ENCODE measurements around the gene ZNF816. TPM values are rescaled to one million over a fixed set of nuclear protein-coding genes. Genes with fewer than 3 reads are reported as not detected.
"Not testable (repeated sequence)": the region's sequence is repeated elsewhere in the genome, so short reads cannot be mapped to it uniquely, and the experiment has no call there.

The ZNF816 gene
- total RNA-seq, 2 experiments from 2014 or later, result 11.0 to 11.4 TPM

DNA sequence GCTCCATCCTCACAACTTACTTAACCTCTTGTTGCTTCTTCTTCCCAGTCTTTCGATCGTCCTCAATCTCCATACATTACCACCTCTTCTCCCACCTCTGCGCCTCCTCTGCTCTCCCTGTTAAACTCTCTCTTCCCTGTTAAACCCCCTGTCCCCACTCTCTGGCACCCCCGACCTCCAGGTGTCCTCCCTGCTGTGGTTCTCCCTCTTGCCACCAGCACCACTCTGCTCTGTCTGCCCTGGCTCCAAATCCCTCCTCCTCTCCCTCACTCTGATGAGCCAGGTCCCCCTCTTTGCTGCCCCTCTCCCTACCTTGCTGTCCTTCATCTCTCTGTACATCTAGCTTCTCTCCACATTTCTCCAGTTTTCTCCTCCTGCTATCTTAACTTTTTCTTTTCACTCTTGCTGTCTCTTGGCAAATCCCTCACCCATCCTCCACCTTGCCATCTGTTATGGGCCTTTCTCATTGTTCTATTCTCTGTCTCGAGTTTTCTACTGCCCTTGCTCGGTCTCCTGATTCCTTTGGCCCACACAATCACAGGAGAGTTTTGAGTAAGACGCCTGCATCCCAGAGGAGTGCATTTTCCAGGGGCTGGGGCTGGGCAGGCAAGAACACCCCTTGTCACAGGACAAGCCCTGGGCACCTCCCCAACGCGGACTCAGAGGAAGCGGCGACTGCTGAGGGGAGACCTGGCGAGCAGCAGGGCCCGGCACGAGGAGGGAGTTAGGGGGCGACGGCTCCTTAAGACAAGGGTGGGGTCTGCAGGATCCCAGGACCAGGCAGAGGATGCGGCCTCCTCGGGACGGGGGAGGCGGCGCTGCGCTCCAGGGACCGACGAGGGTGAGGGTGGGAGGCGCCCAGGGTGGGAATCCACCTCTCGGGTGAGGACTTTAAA lies 29.7 kb upstream of the ZNF816 start:
- ChIA-PET POLR2A (no interaction called here), CTCF (no interaction called here)
- Mint-ChIP-seq H3K27me3 (no peaks in the 10 kb centered on the region), H3K4me3 (peak overlapping the region; percentile 81), H3K4me1 (ENCODE audit: low read depth) (peaks cover 11% of the 10 kb centered on the region), H3K36me3 (peaks cover 16% of the 10 kb centered on the region), H3K9me3 (peaks cover 2% of the 10 kb centered on the region), H3K27ac (no peak overlapping the region)
- intact Hi-C loops (cut with micrococcal nuclease), result loop anchor here (5.0 to 10.0 kb wide), 3 partner anchors 50 to 342 kb away; partner anchors contain the start of genes ZNF160 and ZNF845
- peak; percentile 11 for DNase-seq

DNA sequence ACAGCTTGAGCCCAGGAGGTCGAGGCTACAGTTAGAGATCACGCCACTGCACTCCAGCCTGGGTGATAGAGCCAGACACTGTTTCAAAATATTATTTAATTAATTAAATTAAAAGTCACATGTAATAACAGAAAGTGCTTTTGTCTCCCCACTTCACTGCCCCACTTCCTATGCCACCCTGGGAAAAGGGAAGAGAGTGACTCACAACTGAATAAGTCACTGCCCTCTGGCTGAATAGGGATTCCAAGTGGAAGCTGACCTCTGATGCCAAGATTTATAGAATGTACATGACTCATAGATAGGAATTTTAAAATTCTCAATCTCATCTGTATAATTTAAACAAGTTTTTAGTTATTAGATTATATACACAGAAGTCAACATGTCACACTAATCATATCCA lies 28.8 kb upstream of the ZNF816 start:
- ChIA-PET CTCF (no interaction called here), POLR2A (no interaction called here)
- Mint-ChIP-seq H3K4me3 (no peak overlapping the region), H3K9me3 (peaks cover 9% of the 10 kb centered on the region), H3K4me1 (ENCODE audit: low read depth) (peaks cover 11% of the 10 kb centered on the region), H3K27ac (no peak overlapping the region), H3K27me3 (no peaks in the 10 kb centered on the region), H3K36me3 (peaks cover 25% of the 10 kb centered on the region)
- no peak for DNase-seq
- intact Hi-C loops (cut with micrococcal nuclease), result loop anchor here (5.0 to 10.0 kb wide), 3 partner anchors 49 to 343 kb away; partner anchors contain the start of genes ZNF160 and ZNF845

DNA sequence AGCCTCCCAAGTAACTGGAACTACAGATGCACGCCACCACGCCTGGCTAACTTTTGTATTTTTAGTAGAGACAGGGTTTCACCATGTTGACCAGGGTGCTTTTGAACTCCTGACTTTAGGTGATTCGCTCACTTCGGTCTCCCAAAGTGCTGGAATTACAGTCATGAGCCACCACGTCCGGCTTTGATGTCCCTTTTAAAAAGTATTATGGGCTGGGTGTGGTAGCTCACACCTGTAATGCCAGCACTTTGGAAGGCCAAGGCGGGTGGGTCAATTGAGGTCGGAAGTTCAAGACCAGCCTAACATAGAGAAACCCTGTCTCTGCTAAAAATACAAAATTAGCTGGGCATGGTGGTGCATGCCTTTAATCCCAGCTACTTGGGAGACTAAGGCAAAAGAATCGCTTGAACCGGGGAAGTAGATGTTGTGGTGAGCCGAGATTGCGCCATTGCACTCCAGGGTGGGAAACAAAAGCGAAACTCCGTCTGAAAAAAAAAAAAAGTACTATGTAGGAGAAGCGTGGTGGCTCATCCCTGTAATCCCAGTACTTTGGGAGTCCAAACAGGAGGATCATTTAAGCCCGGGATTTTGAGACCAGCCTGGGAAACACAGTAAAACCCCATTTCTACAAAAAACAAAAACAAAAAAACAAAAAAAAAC lies 28.2 kb upstream of the ZNF816 start:
- no peak overlapping the region for H3K4me3 Mint-ChIP-seq
- ChIA-PET POLR2A (no interaction called here), CTCF (no interaction called here)
- H3K4me1 Mint-ChIP-seq (ENCODE audit: low read depth), result peaks cover 11% of the 10 kb centered on the region
- intact Hi-C loops (cut with micrococcal nuclease), result loop anchor here (5.0 to 10.0 kb wide), 3 partner anchors 49 to 344 kb away; partner anchors contain the start of genes ZNF160 and ZNF845
- peaks cover 15% of the 10 kb centered on the region for H3K9me3 Mint-ChIP-seq
- DNase-seq, result no peak
- peaks cover 31% of the 10 kb centered on the region for H3K36me3 Mint-ChIP-seq
- H3K27me3 Mint-ChIP-seq, result no peaks in the 10 kb centered on the region
- no peak overlapping the region for H3K27ac Mint-ChIP-seq

DNA sequence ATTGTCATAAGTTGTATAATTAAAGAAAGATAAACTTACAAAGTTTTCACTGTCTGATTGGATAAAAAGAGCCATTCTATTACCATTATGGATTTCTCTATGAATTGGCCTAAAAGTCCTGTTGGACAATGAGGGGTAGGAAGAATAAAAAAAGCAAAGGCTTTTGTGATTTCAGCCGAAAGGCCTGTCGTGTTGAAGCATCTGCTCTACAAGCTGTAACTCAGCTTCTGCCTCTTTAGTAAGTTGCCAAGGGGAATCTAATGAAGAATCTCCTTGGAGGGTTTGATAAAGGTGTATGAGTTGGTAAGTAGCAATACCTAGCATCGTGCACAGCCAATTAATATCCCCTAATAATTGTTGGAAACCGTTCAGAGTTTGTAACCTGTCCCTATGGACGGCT lies 25.8 kb upstream of the ZNF816 start:
- peaks cover 44% of the 10 kb centered on the region for H3K36me3 Mint-ChIP-seq
- ChIA-PET CTCF (no interaction called here), POLR2A (no interaction called here)
- intact Hi-C loops (cut with micrococcal nuclease), result no loop called here
- no peak overlapping the region for H3K27ac Mint-ChIP-seq
- no peaks in the 10 kb centered on the region for H3K27me3 Mint-ChIP-seq
- peaks cover 11% of the 10 kb centered on the region for H3K4me1 Mint-ChIP-seq (ENCODE audit: low read depth)
- H3K4me3 Mint-ChIP-seq, result no peak overlapping the region
- H3K9me3 Mint-ChIP-seq, result peaks cover 30% of the 10 kb centered on the region
- no peak for DNase-seq

DNA sequence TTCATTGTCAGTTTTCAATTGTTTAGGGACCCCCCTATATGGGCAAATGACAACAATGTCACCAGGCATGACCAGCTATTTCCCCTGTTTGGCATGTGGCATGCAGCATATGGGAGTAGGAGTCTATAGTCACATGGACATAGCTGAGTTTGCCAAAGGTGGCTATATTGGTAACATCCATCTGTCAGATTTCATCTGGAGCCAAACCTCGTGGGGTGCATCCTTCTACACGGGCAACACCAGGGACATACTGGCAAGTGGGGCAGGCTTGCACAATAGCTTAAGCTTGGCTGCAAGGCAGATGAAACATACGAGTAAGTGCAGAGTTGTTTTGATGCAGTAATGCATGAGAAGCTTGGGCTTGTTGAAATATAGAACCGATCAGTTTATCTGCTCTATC lies 24.5 kb upstream of the ZNF816 start:
- Mint-ChIP-seq H3K4me1 (ENCODE audit: low read depth) (peaks cover 4% of the 10 kb centered on the region), H3K4me3 (no peak overlapping the region), H3K27me3 (no peaks in the 10 kb centered on the region), H3K36me3 (peaks cover 51% of the 10 kb centered on the region), H3K9me3 (peaks cover 30% of the 10 kb centered on the region), H3K27ac (no peak overlapping the region)
- CTCF ChIA-PET, result interaction anchor here (0.6 kb wide), 1 partner anchor 546 kb away, joined by 3 read pairs; no protein-coding TSS in a partner anchor
- intact Hi-C loops (cut with micrococcal nuclease), result no loop called here
- POLR2A ChIA-PET, result no interaction called here
- DNase-seq, result no peak

DNA sequence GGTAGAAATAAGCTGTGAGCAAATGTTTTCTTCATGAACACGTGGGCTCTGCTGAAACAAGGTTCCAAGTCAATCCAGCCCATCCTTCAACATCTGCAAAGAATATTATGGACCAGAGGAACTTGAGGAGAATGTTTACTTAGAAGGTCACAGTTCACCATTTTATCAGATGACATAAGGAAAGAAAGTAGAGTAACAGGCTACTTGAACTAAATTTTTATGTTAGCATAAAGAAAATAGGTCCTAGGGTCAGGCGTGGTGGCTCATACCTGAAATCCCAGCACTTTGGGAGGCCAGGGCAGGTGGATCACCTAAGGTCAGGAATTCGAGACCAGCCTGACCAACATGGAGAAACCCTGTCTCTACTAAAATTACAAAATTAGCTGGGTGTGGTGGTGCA lies 20.5 kb upstream of the ZNF816 start:
- Mint-ChIP-seq H3K9me3 (peaks cover 30% of the 10 kb centered on the region), H3K36me3 (peaks cover 42% of the 10 kb centered on the region)
- H3K27ac Mint-ChIP-seq; CTCF ChIA-PET; H3K4me1 Mint-ChIP-seq (ENCODE audit: low read depth); DNase-seq; H3K27me3 Mint-ChIP-seq; intact Hi-C loops (cut with micrococcal nuclease); H3K4me3 Mint-ChIP-seq; POLR2A ChIA-PET: not testable (repeated sequence)

DNA sequence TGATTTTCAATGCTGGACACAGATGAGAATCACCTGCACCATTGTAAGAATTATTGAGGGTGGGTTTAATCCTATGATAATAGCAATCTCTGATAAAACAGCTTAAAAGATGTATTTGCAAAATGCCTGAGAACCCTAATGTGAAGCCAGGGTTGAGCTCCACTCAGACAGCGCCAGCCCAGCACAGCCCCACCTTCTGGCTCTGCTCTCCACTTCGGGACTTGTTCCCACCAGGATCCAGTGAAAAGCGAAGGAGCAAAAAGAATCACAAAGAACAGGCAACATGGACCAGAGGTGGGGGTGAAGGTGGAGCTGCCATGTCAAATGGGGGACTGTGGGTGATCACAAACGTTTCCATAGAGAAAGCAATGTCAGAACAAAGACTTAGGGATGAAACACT lies 18.6 kb upstream of the ZNF816 start:
- CTCF ChIA-PET, result no interaction called here
- Mint-ChIP-seq H3K4me1 (ENCODE audit: low read depth) (no peaks in the 10 kb centered on the region), H3K27ac (no peak overlapping the region), H3K27me3 (no peaks in the 10 kb centered on the region), H3K4me3 (no peak overlapping the region), H3K36me3 (peaks cover 32% of the 10 kb centered on the region), H3K9me3 (peaks cover 21% of the 10 kb centered on the region)
- POLR2A ChIA-PET, result no interaction called here
- no peak for DNase-seq
- intact Hi-C loops (cut with micrococcal nuclease), result no loop called here

DNA sequence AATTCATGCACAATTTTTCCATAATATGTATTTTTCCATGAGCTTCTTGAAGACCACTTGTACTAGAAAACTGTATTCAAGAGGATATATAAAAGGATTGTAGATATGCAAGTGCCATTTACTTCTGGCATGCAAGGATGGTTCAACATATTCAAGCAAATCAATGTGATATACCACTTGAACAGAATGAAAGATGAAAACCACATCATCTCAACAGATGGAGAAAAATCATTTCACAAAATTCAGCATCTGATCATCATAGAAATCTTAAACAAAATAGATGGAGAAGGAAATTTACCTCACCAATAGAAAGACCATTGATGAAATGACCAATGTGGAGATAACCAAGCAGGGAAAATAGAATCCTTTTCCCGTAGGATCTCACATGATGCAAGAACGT lies 5.1 kb upstream of the ZNF816 start:
- POLR2A ChIA-PET, result no interaction called here
- Mint-ChIP-seq H3K27me3 (no peaks in the 10 kb centered on the region), H3K4me1 (ENCODE audit: low read depth) (peaks cover 10% of the 10 kb centered on the region), H3K4me3 (no peak overlapping the region), H3K9me3 (peaks cover 44% of the 10 kb centered on the region), H3K27ac (no peak overlapping the region), H3K36me3 (peaks cover 43% of the 10 kb centered on the region)
- intact Hi-C loops (cut with micrococcal nuclease), result loop anchor here (10.0 kb wide), 1 partner anchor 137 kb away; the partner anchor contains the start of gene ZNF160
- CTCF ChIA-PET, result no interaction called here
- no peak for DNase-seq

DNA sequence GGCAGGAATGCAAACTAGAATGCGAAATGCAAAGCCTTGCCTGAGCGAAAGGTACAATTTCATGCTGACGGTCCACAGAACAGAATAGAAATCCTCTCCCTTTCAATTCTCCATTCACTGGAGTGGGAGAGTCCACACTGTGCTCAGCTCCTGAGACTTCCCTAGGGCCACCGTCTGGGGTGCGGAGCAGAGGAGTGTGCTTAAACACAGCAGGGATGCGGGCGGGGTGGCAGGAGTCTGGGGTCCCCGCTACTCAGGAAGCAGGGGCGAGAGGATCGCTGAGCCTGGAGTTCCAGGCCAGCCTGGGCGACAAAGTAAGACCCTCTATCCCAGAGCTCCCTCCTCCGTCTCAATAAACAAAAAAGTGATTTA lies 552 bp upstream of the ZNF816 start:
- H3K36me3 Mint-ChIP-seq, result peaks cover 47% of the 10 kb centered on the region
- ChIA-PET CTCF (interaction anchor here (1.2 to 2.1 kb wide), 2 partner anchors 31 to 666 kb away, joined by 3 to 5 read pairs; partner anchors contain the start of gene ZNF480), POLR2A (no interaction called here)
- peak; percentile 29 for DNase-seq
- intact Hi-C loops (cut with micrococcal nuclease), result loop anchor here (2.0 to 10.0 kb wide), 4 partner anchors 40 to 196 kb away; partner anchors contain the start of genes ZNF160, ZNF320, ZNF347 and ZNF888
- H3K9me3 Mint-ChIP-seq, result peaks cover 46% of the 10 kb centered on the region
- H3K4me3 Mint-ChIP-seq, result peak overlapping the region; percentile 94
- no peaks in the 10 kb centered on the region for H3K27me3 Mint-ChIP-seq
- peak overlapping the region; percentile 81 for H3K27ac Mint-ChIP-seq
- peaks cover 25% of the 10 kb centered on the region for H3K4me1 Mint-ChIP-seq (ENCODE audit: low read depth)

DNA sequence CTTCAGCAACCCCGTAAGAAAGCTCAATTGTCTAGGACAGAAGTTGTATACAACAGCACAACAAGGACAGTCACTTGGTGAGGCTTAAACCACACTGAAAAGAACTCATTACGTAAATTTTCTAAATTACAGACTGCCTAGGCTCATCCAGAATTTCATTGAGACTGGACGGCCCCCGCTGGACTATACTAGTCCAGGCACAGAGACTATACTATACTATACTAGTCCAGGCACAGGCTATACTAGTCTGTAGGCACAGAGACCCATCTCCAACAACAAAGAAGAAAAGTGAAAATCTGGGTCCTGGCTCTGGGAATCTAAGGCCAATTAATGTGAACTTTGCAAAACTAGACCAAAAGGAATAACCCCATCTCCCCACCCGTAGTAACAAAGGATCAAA lies 700 bp downstream of the ZNF816 start:
- H3K27me3 Mint-ChIP-seq, result no peaks in the 10 kb centered on the region
- H3K9me3 Mint-ChIP-seq, result peaks cover 46% of the 10 kb centered on the region
- POLR2A ChIA-PET, result no interaction called here
- CTCF ChIA-PET, result interaction anchor here (1.0 kb wide), 1 partner anchor 17 kb away, joined by 3 read pairs; no protein-coding TSS in a partner anchor
- peak overlapping the region; percentile 86 for H3K27ac Mint-ChIP-seq
- no peak for DNase-seq
- intact Hi-C loops (cut with micrococcal nuclease), result loop anchor here (1.0 to 10.0 kb wide), 5 partner anchors 20 to 197 kb away; partner anchors contain the start of genes ZNF160, ZNF320, ZNF347 and ZNF888
- H3K4me3 Mint-ChIP-seq, result peak overlapping the region; percentile 94
- peaks cover 25% of the 10 kb centered on the region for H3K4me1 Mint-ChIP-seq (ENCODE audit: low read depth)
- H3K36me3 Mint-ChIP-seq, result peaks cover 49% of the 10 kb centered on the region

DNA sequence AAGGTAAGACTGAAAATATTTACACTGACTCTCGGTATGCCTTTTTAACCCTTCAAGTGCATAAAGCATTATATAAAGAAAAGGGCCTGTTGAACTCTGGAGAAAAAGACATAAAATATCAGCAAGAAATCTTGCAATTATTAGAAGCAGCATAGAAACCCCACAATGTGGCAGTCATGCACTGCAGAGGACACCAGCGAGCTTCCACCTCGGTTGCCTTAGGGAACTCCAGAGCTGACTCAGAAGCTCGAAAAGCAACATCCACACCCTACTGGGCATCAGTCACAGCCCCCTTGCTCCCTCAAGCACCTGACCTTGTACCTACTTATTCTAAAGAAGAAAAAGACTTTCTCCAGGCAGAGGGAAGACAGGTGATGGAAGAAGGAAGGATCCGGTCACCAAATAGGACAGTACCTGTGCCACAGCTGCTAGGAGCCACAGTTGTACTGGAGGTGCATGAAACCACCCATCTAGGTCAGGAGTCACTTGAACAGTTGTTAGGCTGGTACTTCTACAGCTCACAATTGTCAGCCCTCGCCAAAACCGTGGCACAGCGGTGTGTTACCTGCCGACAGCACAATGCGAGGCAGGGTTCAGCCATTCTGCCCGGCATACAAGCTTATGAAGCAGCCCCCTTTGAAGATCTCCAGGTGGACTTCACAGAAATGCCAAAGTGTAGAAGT lies 2.9 kb downstream of the ZNF816 start:
- H3K27ac Mint-ChIP-seq, result no peak overlapping the region
- peaks cover 25% of the 10 kb centered on the region for H3K4me1 Mint-ChIP-seq (ENCODE audit: low read depth)
- POLR2A ChIA-PET, result no interaction called here
- CTCF ChIA-PET, result interaction anchor here (1.0 kb wide), 1 partner anchor 34 kb away, joined by 3 read pairs; no protein-coding TSS in a partner anchor
- no peaks in the 10 kb centered on the region for H3K27me3 Mint-ChIP-seq
- no peak for DNase-seq
- H3K36me3 Mint-ChIP-seq, result peaks cover 65% of the 10 kb centered on the region
- H3K9me3 Mint-ChIP-seq, result peaks cover 59% of the 10 kb centered on the region
- intact Hi-C loops (cut with micrococcal nuclease), result loop anchor here (10.0 kb wide), 1 partner anchor 145 kb away; the partner anchor contains the start of gene ZNF160
- no peak overlapping the region for H3K4me3 Mint-ChIP-seq

DNA sequence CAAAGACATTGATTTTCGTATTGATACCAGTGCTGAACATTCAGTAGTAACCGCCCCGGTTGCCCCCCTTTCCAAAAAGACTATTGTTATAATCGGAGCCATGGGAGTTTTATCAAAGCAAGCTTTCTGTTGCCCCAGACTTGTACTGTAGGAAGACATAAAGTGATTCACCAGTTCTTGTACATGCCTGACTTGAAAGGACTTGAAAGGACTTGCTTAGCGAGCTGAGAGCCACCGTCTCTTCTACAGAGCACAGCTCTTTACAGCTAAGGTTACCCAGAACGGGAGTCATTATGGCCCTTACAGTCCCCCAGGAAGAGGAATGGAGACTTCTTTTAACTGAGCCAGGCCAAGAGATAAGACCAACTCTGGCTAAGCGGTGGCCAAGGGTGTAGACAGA lies 5.1 kb downstream of the ZNF816 start:
- peaks cover 72% of the 10 kb centered on the region for H3K9me3 Mint-ChIP-seq
- no peak overlapping the region for H3K4me3 Mint-ChIP-seq
- ChIA-PET POLR2A (no interaction called here), CTCF (no interaction called here)
- intact Hi-C loops (cut with micrococcal nuclease), result no loop called here
- peaks cover 15% of the 10 kb centered on the region for H3K4me1 Mint-ChIP-seq (ENCODE audit: low read depth)
- no peaks in the 10 kb centered on the region for H3K27me3 Mint-ChIP-seq
- H3K36me3 Mint-ChIP-seq, result peaks cover 83% of the 10 kb centered on the region
- DNase-seq, result no peak
- H3K27ac Mint-ChIP-seq, result no peak overlapping the region

All from activated CD4-positive, alpha-beta memory T cell treated with anti-CD3 and anti-CD28 coated beads for 36 hours (primary cell).